Neuron (in vitro differentiated cells): ENCODE measurements around the gene PRLR.

Source experiments
- H2AFZ ChIP-seq: one replicate; pipeline ENCODE4 v1.6.1; 2013; ENCODE audit warnings: low read depth, mild to moderate bottlenecking, inconsistent platforms, low read length, moderate library complexity
- H3K27me3 ChIP-seq: one replicate; pipeline ENCODE4 v1.6.1; 2013; ENCODE audit warnings: low read length; ENCODE audit not compliant: insufficient read depth
- H3K36me3 ChIP-seq: one replicate; pipeline ENCODE4 v1.6.1; 2013; ENCODE audit warnings: low read length; ENCODE audit not compliant: insufficient read depth
- H3K4me1 ChIP-seq: one replicate; pipeline ENCODE4 v1.6.1; 2013; ENCODE audit warnings: low read length; ENCODE audit not compliant: insufficient read depth
- H3K4me3 ChIP-seq: 2 replicates; pipeline ENCODE4 v1.5.1; 2013; ENCODE audit warnings: mild to moderate bottlenecking, low read length, moderate library complexity
- H3K9me3 ChIP-seq: one replicate; pipeline ENCODE4 v1.6.1; 2013; ENCODE audit warnings: low read length

The PRLR gene

DNA sequence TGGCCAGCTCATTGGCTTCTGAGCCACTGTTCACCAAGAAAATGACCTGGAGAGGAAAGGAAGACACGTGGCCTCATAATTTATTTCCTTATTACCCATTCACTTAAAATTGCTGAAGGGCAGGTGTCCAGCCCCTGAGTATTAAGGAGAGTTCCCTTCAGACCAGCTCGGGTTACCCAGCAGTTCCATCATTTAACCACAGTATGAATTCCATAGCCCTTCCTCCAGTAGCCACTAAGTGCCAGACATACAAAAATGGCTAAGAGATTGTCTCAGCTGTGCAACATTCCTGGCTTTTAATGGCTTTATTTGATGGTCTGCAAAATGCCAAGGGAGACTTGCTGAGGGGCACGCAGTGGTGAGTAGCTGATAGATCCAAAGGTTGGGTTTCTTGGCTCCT, 195.0 kb downstream of the PRLR start:
- Histone ChIP-seq H3K36me3 (no peaks in the 10 kb centered on the region), H3K4me3 (no peak overlapping the region), H3K27me3 (no peaks in the 10 kb centered on the region), H2AFZ (no peak overlapping the region), H3K9me3 (no peaks in the 10 kb centered on the region), H3K4me1 (peaks cover 14% of the 10 kb centered on the region)

DNA sequence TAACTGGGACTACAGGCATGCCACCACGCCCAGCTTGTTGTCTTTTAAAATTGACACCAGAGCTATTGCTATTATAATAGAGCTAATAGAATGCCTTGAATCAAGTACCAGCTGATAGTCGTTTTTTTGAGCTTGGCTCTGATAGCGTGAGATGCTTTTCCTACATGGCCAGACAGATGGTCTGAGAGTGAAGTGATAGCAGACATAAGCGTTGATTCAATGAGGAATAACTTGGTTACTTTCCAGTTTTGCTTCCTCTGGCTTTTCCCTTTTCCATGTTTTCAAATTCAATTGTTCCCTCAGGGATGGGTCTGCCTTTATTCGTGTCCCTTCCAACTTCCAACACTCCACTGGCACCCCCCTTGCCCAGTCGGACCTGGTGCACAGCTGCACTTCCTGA, 197.9 kb downstream of the PRLR start:
- H3K9me3 ChIP-seq = no peaks in the 10 kb centered on the region
- no peaks in the 10 kb centered on the region for H3K4me1 ChIP-seq
- H3K36me3 ChIP-seq = no peaks in the 10 kb centered on the region
- no peak overlapping the region for H2AFZ ChIP-seq
- H3K4me3 ChIP-seq = no peak overlapping the region
- peaks cover 3% of the 10 kb centered on the region for H3K27me3 ChIP-seq

DNA sequence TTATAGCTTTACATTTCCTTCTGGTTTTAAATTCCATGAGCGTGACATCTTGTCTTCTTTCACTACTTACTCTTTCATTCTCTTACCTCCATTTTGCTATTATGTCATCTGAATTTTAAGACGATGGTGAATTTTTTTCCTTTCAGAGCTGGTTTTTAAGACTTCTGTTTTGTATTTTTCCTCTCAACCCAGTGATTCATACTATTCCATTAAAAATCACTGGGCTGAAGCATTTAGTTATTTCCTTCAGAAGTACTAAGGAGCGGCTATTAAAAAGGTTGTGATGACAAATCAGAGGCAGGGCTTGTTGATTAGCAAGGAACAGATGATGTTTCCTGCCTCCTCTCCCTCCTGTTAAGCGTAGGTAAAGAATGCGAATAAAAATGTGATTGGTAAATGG, 199.0 kb downstream of the PRLR start:
- H2AFZ ChIP-seq = no peak overlapping the region
- H3K27me3 ChIP-seq = peaks cover 3% of the 10 kb centered on the region
- no peaks in the 10 kb centered on the region for H3K36me3 ChIP-seq
- H3K4me1 ChIP-seq = no peaks in the 10 kb centered on the region
- no peak overlapping the region for H3K4me3 ChIP-seq
- no peaks in the 10 kb centered on the region for H3K9me3 ChIP-seq

- Histone ChIP-seq H3K27me3 (peaks cover 3% of the 10 kb centered on the region), H3K36me3 (no peaks in the 10 kb centered on the region), H3K4me1 (no peaks in the 10 kb centered on the region), H3K4me3 (no peak overlapping the region), H2AFZ (no peak overlapping the region), H3K9me3 (no peaks in the 10 kb centered on the region)
Measured at GRCh38 chr5:35030426-35031100, 199.7 kb downstream of the PRLR start.

- Histone ChIP-seq H3K36me3 (no peaks in the 10 kb centered on the region), H3K4me1 (no peaks in the 10 kb centered on the region), H3K9me3 (no peaks in the 10 kb centered on the region), H3K4me3 (no peak overlapping the region), H3K27me3 (peaks cover 3% of the 10 kb centered on the region), H2AFZ (no peak overlapping the region)
Measured at GRCh38 chr5:35029333-35029732, 201.0 kb downstream of the PRLR start.

- peaks cover 3% of the 10 kb centered on the region for H3K27me3 ChIP-seq
- H3K9me3 ChIP-seq = no peaks in the 10 kb centered on the region
- no peak overlapping the region for H2AFZ ChIP-seq
- no peak overlapping the region for H3K4me3 ChIP-seq
- no peaks in the 10 kb centered on the region for H3K36me3 ChIP-seq
- no peaks in the 10 kb centered on the region for H3K4me1 ChIP-seq
Measured at GRCh38 chr5:35026941-35027340, 203.3 kb downstream of the PRLR start.

GRCh38 chr5:35026280-35026840, 203.9 kb downstream of the PRLR start:
- H3K36me3 ChIP-seq = no peaks in the 10 kb centered on the region
- peaks cover 3% of the 10 kb centered on the region for H3K27me3 ChIP-seq
- no peak overlapping the region for H2AFZ ChIP-seq
- no peak overlapping the region for H3K4me3 ChIP-seq
- no peaks in the 10 kb centered on the region for H3K4me1 ChIP-seq
- no peaks in the 10 kb centered on the region for H3K9me3 ChIP-seq

GRCh38 chr5:35024911-35025510, 205.3 kb downstream of the PRLR start:
- Histone ChIP-seq H3K4me1 (no peaks in the 10 kb centered on the region), H3K36me3 (no peaks in the 10 kb centered on the region), H3K27me3 (peaks cover 3% of the 10 kb centered on the region), H3K9me3 (no peaks in the 10 kb centered on the region), H3K4me3 (no peak overlapping the region), H2AFZ (no peak overlapping the region)

DNA sequence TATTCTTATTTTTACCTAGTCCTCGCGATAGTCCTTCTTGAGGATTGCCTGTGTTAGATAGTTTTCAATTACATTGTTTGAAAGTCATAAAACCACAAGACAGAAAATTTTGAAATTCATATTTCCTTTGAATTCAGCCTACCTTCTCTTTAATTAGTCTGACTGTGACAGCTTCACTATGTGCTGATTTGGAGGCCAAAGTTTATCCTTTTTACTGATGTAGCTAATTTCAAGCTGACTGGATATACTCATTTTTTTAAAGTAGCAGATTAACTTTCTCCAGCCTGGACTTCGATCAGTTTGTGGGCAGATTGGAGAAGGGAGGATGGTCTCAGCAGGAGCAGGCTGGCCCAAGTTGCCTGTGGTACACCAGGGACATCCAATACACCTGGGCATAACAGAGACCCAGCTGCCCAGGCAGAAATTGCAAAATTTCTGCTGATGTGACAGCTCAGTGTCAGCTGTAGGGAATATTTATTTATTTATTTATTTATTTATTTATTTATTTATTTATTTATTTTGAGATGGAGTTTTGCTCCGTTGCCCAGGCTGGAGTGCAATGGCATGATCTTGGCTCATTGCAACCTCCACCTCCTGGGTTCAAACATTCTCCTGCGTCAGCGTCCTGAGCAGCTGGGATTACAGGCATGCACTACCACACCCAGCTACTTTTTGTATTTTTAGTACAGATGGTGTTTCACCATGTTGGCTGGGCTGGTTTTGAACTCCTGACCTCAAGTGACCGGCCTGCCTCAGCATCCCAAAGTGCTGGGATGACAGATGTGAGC, 206.7 kb downstream of the PRLR start:
- Histone ChIP-seq H3K36me3 (no peaks in the 10 kb centered on the region), H3K4me3 (no peak overlapping the region), H3K4me1 (no peaks in the 10 kb centered on the region), H3K27me3 (no peaks in the 10 kb centered on the region), H2AFZ (no peak overlapping the region), H3K9me3 (no peaks in the 10 kb centered on the region)

DNA sequence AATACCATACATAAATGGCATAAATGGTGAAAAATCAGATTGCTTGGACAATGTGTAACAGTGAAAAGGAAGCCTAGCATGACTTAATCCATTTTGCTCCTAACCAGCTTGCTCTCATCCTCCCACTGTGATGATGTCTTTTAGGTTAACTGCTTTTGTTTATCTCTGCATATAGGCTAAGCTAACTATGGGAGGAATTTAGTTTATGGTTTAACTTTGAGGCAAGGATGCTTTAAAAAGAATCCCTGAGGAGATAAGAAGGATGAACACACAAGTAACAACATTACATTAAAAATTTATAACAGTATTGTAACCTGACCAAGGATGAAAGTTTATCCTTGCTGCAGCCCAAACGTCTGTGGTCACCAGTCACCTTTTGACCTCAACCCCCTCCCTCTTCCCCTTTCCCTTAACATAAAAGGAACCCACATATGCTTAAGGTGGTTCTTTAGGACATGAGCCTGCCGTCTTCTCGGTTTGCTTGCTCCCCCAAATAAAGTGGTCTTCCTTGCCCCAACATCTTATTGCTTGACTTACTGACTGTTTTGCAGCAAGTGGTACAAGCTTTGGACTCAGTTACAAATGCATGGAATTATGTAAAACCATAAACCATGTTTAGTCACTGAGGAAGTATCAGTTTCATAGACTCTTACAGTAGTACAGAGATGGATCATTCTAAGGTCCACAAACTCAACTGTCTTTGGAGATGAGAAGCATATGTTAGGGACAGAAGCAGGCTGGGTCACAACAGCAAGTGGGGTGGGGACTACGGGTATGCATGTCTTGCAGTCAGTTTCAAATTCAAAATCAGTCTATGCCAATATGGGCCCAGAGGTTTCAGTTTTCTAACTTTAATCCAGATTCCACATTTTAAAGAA, 213.9 kb downstream of the PRLR start:
- Histone ChIP-seq H2AFZ (no peak overlapping the region), H3K4me1 (no peaks in the 10 kb centered on the region), H3K27me3 (no peaks in the 10 kb centered on the region), H3K36me3 (no peaks in the 10 kb centered on the region), H3K9me3 (peaks cover 2% of the 10 kb centered on the region), H3K4me3 (no peak overlapping the region)

DNA sequence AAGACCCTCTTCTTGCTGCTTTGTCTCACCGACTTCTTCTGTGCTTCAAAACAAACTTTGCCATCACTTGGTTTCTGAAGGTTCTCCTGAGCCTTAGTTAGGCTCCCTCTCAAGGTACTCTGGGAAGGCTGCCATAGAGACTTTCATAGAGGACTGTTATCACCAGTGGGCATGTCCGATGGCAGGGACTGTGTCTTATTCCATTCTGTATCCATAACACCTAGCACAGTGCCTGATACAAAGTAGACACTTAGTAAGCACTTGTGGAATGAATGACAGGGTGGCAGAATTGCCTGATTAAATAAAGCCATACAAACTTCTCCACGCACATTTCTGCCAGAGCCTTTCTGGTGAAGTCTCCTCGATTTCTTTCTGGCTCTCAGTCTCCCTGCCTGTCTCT, 215.2 kb downstream of the PRLR start:
- no peaks in the 10 kb centered on the region for H3K4me1 ChIP-seq
- H3K4me3 ChIP-seq = no peak overlapping the region
- no peaks in the 10 kb centered on the region for H3K27me3 ChIP-seq
- no peak overlapping the region for H2AFZ ChIP-seq
- peaks cover 2% of the 10 kb centered on the region for H3K9me3 ChIP-seq
- no peaks in the 10 kb centered on the region for H3K36me3 ChIP-seq

DNA sequence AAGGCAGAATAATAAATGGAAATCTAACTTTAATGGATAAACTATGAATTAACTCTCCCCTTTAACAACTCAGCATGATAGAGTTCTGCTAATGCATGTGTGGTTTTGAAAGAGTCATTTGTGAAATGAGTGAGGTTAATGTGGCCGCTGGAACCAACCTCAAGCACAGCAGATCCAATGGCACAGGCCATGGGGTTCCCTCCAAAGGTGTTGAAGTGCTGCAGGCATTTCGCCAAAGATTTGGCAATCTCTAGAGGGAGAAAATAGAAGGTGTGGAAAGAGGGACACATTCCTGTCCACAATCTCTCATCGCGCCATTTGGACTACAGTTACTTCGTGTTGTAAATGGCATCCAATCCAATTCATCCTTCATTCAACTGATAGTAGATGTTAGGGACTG, 217.5 kb downstream of the PRLR start:
- peaks cover 4% of the 10 kb centered on the region for H3K4me1 ChIP-seq
- no peaks in the 10 kb centered on the region for H3K27me3 ChIP-seq
- no peaks in the 10 kb centered on the region for H3K36me3 ChIP-seq
- no peak overlapping the region for H3K4me3 ChIP-seq
- peaks cover 2% of the 10 kb centered on the region for H3K9me3 ChIP-seq
- H2AFZ ChIP-seq = no peak overlapping the region
